ENCODE data around the gene ZNF641. TPM values are rescaled to one million over a fixed set of nuclear protein-coding genes. Genes with fewer than 3 reads are reported as not detected.

Gene ZNF641
- total RNA-seq, 1 experiment from 2014 or later = 16.7 TPM

DNA sequence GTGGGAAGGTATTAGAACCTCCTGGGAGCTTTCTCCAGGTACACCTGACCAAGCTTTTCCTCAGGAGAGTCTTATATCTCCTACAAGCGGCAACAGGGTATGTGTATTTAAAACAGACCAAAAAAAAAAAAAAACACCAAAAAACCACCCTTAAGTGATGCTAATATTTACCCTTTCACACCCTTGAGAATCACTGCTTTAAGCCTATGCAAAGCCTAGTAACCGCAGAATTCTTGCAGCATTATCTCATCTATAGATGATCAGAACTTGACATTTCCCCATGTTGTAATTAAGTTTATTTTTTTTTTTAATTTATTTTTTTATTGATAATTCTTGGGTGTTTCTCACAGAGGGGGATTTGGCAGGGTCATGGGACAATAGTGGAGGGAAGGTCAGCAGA is 19.3 kb downstream of the ZNF641 start:
- H3K9me3 ChIP-seq (ENCODE audit: low read length) = no peaks in the 10 kb centered on the region
- no peaks in the 10 kb centered on the region for H3K9me2 ChIP-seq (replicated peaks; ENCODE audit: insufficient read depth, low read length)
- no peaks in the 10 kb centered on the region for H3K27me3 ChIP-seq (ENCODE audit: low read length)
- H3K4me3 ChIP-seq (ENCODE audit: low read length) = no peak overlapping the region
- peaks cover 12% of the 10 kb centered on the region for H3K4me1 ChIP-seq (ENCODE audit: low read length)
- H3K27ac ChIP-seq (ENCODE audit: low read length) = no peak overlapping the region
- no peaks in the 10 kb centered on the region for H3K79me2 ChIP-seq (ENCODE audit: low read length)
- H3K36me3 ChIP-seq (ENCODE audit: insufficient read depth, low read length) = no peaks in the 10 kb centered on the region
- H3K9ac ChIP-seq (ENCODE audit: low read length) = no peak overlapping the region
- no peak overlapping the region for H2AFZ ChIP-seq (ENCODE audit: low read length)
- peak; percentile 46 for DNase-seq
- no peaks in the 10 kb centered on the region for H4K20me1 ChIP-seq (ENCODE audit: insufficient read depth, low read depth, low read length)
- no peak overlapping the region for H3K4me2 ChIP-seq (ENCODE audit: low read depth, low read length, poor library complexity, severe bottlenecking)

DNA sequence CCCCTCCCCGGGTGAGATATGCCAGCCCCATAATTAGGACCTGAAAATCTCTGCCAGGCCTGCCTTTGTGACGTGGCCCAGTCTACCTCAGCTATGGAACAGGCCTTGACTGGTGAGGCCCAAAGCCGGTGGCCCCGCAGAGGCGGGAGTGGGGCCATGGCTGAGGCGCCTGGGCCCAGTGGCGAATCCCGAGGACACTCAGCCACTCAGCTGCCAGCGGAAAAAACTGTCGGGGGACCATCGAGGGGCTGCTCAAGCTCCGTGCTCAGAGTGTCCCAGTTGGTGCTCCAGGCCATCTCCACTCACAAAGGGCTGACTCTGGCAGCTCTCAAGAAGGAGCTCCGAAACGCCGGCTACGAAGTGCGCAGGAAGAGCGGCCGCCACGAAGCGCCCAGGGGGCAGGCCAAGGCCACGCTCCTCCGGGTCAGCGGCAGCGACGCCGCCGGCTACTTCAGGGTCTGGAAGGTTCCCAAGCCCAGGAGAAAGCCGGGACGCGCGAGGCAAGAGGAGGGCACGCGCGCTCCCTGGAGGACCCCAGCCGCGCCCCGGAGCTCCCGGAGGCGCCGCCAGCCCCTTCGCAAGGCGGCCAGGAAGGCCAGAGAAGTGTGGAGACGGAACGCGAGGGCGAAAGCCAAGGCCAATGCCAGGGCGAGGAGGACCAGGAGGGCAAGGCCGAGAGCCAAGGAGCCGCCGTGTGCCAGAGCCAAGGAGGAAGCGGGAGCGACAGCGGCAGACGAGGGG is 21.4 kb downstream of the ZNF641 start:
- no peak overlapping the region for H3K4me3 ChIP-seq (ENCODE audit: low read length)
- DNase-seq = peak; percentile 19
- no peak overlapping the region for H2AFZ ChIP-seq (ENCODE audit: low read length)
- H3K9ac ChIP-seq (ENCODE audit: low read length) = no peak overlapping the region
- H3K79me2 ChIP-seq (ENCODE audit: low read length) = no peaks in the 10 kb centered on the region
- H3K9me2 ChIP-seq (replicated peaks; ENCODE audit: insufficient read depth, low read length) = no peaks in the 10 kb centered on the region
- no peaks in the 10 kb centered on the region for H3K36me3 ChIP-seq (ENCODE audit: insufficient read depth, low read length)
- no peaks in the 10 kb centered on the region for H3K27me3 ChIP-seq (ENCODE audit: low read length)
- H3K9me3 ChIP-seq (ENCODE audit: low read length) = no peaks in the 10 kb centered on the region
- H4K20me1 ChIP-seq (ENCODE audit: insufficient read depth, low read depth, low read length) = no peaks in the 10 kb centered on the region
- peaks cover 8% of the 10 kb centered on the region for H3K4me1 ChIP-seq (ENCODE audit: low read length)
- no peak overlapping the region for H3K27ac ChIP-seq (ENCODE audit: low read length)
- no peak overlapping the region for H3K4me2 ChIP-seq (ENCODE audit: low read depth, low read length, poor library complexity, severe bottlenecking)

DNA sequence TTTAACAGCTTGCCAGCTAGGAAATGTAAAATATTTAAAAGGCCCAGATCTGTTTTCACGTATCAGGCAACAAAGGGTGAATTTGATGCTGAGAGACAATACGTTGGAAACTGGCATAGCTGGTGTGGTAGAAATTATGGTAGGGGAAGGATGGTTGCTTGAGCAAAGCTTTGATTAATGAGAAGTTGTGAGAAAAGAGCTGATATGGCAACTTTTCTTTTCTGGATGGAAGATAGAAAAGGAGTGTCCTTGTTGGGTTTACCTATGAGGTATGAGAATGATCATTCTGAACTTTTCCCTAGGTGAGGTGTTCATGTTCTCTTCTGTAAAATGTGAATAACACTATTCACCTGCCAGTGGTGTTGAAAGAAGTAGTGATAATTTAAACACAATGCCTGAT is 34.2 kb downstream of the ZNF641 start:
- Histone ChIP-seq H4K20me1 (ENCODE audit: insufficient read depth, low read depth, low read length) (no peaks in the 10 kb centered on the region), H2AFZ (ENCODE audit: low read length) (no peak overlapping the region), H3K36me3 (ENCODE audit: insufficient read depth, low read length) (no peaks in the 10 kb centered on the region), H3K9me2 (replicated peaks; ENCODE audit: insufficient read depth, low read length) (no peaks in the 10 kb centered on the region), H3K4me1 (ENCODE audit: low read length) (no peaks in the 10 kb centered on the region), H3K4me3 (ENCODE audit: low read length) (no peak overlapping the region), H3K4me2 (ENCODE audit: low read depth, low read length, poor library complexity, severe bottlenecking) (no peak overlapping the region), H3K27me3 (ENCODE audit: low read length) (no peaks in the 10 kb centered on the region), H3K27ac (ENCODE audit: low read length) (no peak overlapping the region), H3K9me3 (ENCODE audit: low read length) (no peaks in the 10 kb centered on the region), H3K9ac (ENCODE audit: low read length) (no peak overlapping the region), H3K79me2 (ENCODE audit: low read length) (no peaks in the 10 kb centered on the region)
- DNase-seq = no peak

DNA sequence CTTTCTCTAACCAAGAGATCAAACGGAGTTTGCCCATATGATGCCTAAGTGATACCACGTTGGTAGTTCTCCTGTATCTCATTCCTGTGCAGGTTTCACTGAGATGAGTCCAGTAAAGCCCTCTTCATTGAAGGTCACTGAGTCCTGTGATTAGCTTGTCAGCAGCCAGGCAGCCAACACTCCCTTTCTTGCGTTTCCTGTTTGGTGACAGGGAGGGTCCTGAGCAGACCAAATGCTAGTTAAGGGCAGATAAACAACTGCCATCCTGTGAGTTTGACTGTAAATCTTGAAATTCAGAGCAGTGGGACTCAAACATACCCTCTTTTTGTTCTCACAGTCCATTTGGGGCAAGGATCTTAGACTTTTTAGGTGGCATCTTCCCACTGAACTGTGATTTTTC is 39.4 kb downstream of the ZNF641 start:
- H3K79me2 ChIP-seq (ENCODE audit: low read length) = no peaks in the 10 kb centered on the region
- no peak overlapping the region for H3K4me2 ChIP-seq (ENCODE audit: low read depth, low read length, poor library complexity, severe bottlenecking)
- no peaks in the 10 kb centered on the region for H3K9me2 ChIP-seq (replicated peaks; ENCODE audit: insufficient read depth, low read length)
- H2AFZ ChIP-seq (ENCODE audit: low read length) = no peak overlapping the region
- no peaks in the 10 kb centered on the region for H3K4me1 ChIP-seq (ENCODE audit: low read length)
- no peak overlapping the region for H3K9ac ChIP-seq (ENCODE audit: low read length)
- H3K36me3 ChIP-seq (ENCODE audit: insufficient read depth, low read length) = no peaks in the 10 kb centered on the region
- no peak overlapping the region for H3K27ac ChIP-seq (ENCODE audit: low read length)
- H3K4me3 ChIP-seq (ENCODE audit: low read length) = no peak overlapping the region
- H4K20me1 ChIP-seq (ENCODE audit: insufficient read depth, low read depth, low read length) = no peaks in the 10 kb centered on the region
- H3K9me3 ChIP-seq (ENCODE audit: low read length) = no peaks in the 10 kb centered on the region
- no peak for DNase-seq
- no peaks in the 10 kb centered on the region for H3K27me3 ChIP-seq (ENCODE audit: low read length)

DNA sequence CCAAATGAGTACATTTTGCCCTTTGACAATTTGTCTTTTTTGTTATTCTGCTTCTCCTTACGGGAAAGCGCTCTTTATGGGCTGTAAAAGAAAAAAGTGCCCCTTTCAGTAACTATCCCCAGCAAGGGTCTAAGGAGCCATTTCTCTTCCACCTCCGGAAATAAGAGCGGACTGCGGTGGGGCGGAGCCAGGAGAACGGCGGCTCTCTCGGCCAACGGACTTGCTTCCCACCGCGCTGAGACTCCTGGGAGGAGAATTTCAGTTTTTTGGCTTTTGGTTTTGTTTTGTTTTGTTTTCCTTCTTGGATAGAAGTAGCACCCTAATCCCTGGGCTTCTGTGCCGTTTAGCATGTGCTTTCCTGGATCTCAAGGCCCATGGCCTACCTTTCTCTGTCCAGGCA is 43.5 kb downstream of the ZNF641 start:
- H3K9me2 ChIP-seq (replicated peaks; ENCODE audit: insufficient read depth, low read length) = no peaks in the 10 kb centered on the region
- no peaks in the 10 kb centered on the region for H3K9me3 ChIP-seq (ENCODE audit: low read length)
- no peaks in the 10 kb centered on the region for H4K20me1 ChIP-seq (ENCODE audit: insufficient read depth, low read depth, low read length)
- no peak overlapping the region for H3K4me3 ChIP-seq (ENCODE audit: low read length)
- no peak overlapping the region for H3K9ac ChIP-seq (ENCODE audit: low read length)
- no peaks in the 10 kb centered on the region for H3K27me3 ChIP-seq (ENCODE audit: low read length)
- H2AFZ ChIP-seq (ENCODE audit: low read length) = no peak overlapping the region
- DNase-seq = no peak
- H3K4me2 ChIP-seq (ENCODE audit: low read depth, low read length, poor library complexity, severe bottlenecking) = no peak overlapping the region
- H3K79me2 ChIP-seq (ENCODE audit: low read length) = no peaks in the 10 kb centered on the region
- H3K27ac ChIP-seq (ENCODE audit: low read length) = no peak overlapping the region
- no peaks in the 10 kb centered on the region for H3K4me1 ChIP-seq (ENCODE audit: low read length)
- H3K36me3 ChIP-seq (ENCODE audit: insufficient read depth, low read length) = no peaks in the 10 kb centered on the region

DNA sequence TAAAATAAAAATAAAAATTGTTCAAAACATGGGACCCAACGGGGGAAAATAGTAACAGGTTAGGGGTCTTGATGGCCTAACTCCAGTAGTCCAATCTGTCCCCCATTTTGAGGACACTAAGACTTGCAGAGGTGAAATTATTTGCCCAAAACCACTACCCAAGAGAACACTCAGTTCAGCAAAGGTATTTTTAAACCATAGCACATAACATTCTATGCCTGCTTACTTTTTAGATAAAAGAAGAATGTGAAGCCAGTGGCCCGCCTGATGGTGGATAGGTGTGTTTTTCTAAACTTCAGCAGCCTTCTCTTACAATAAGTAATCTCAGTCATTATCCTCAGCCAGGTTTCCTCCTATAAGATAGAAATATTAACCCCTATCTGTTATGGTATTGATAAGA is 45.5 kb downstream of the ZNF641 start:
- Histone ChIP-seq H3K4me3 (ENCODE audit: low read length) (no peak overlapping the region), H4K20me1 (ENCODE audit: insufficient read depth, low read depth, low read length) (no peaks in the 10 kb centered on the region), H3K27ac (ENCODE audit: low read length) (no peak overlapping the region), H3K4me1 (ENCODE audit: low read length) (no peaks in the 10 kb centered on the region), H3K9me2 (replicated peaks; ENCODE audit: insufficient read depth, low read length) (no peaks in the 10 kb centered on the region), H3K36me3 (ENCODE audit: insufficient read depth, low read length) (no peaks in the 10 kb centered on the region), H3K9ac (ENCODE audit: low read length) (no peak overlapping the region), H3K9me3 (ENCODE audit: low read length) (no peaks in the 10 kb centered on the region), H3K4me2 (ENCODE audit: low read depth, low read length, poor library complexity, severe bottlenecking) (no peak overlapping the region), H2AFZ (ENCODE audit: low read length) (no peak overlapping the region), H3K27me3 (ENCODE audit: low read length) (no peaks in the 10 kb centered on the region), H3K79me2 (ENCODE audit: low read length) (no peaks in the 10 kb centered on the region)
- DNase-seq = no peak

DNA sequence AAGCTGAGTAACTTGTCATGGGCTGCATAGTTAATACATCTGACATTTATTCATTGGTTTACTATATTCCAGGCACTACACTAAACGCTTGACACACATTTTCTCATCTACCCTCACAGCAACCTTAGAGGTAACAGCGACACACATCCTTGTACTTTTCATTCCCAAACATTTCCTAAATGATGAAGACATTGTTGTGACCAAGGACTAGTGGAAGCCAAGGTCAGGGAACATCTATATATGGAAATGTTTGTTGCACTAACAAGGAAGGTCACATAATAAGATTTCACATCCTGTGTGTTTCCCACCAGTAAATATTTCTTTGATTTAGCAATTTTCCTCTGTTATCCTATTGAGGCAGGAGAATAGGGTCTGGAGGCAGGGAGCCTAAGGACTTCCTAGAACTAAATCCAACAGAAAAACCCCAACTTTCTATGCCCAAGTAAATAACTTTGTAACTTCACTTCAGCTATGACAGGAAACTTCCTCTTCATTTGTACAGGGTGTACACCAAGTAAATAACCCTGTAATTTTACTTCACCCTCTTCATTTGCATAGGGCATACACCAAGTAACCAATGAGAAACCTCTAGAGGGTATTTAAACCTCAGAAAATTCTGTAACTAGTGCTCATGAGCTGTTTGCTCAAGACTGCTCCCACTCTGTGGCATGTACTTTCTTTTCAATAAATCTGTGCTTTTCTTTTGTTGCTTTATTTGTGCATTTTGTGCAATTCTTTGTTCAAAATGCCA is 48.4 kb downstream of the ZNF641 start:
- no peak overlapping the region for H3K4me3 ChIP-seq (ENCODE audit: low read length)
- DNase-seq = no peak
- H2AFZ ChIP-seq (ENCODE audit: low read length) = no peak overlapping the region

DNA sequence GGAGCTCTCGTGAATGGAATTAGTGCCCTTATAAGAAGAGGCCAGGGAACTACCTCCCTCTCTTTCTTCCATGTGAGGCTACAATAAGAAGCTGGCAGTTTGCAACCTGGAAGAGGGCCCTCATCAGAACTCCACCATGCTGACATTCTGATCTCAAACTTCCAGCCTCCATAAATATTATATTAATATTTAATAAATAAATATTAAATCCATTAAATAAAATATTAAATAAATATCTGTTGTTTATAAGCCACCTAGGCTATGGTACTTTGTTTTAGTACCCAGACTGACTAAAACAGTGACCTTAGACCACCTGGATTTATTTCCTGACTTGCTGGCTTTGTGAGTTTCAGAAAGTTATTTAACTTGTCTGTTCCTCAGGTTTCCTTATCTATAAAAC is 49.9 kb downstream of the ZNF641 start:
- H3K9me3 ChIP-seq (ENCODE audit: low read length) = no peaks in the 10 kb centered on the region
- no peaks in the 10 kb centered on the region for H3K9me2 ChIP-seq (replicated peaks; ENCODE audit: insufficient read depth, low read length)
- H3K79me2 ChIP-seq (ENCODE audit: low read length) = no peaks in the 10 kb centered on the region
- H2AFZ ChIP-seq (ENCODE audit: low read length) = no peak overlapping the region
- no peaks in the 10 kb centered on the region for H3K27me3 ChIP-seq (ENCODE audit: low read length)
- H3K27ac ChIP-seq (ENCODE audit: low read length) = no peak overlapping the region
- DNase-seq = no peak
- no peak overlapping the region for H3K4me2 ChIP-seq (ENCODE audit: low read depth, low read length, poor library complexity, severe bottlenecking)
- H3K4me1 ChIP-seq (ENCODE audit: low read length) = no peaks in the 10 kb centered on the region
- no peaks in the 10 kb centered on the region for H3K36me3 ChIP-seq (ENCODE audit: insufficient read depth, low read length)
- H4K20me1 ChIP-seq (ENCODE audit: insufficient read depth, low read depth, low read length) = no peaks in the 10 kb centered on the region
- H3K9ac ChIP-seq (ENCODE audit: low read length) = no peak overlapping the region
- H3K4me3 ChIP-seq (ENCODE audit: low read length) = no peak overlapping the region

More for the DNA sequence above, 48.4 kb downstream of the ZNF641 start:
- Histone ChIP-seq H3K36me3 (ENCODE audit: insufficient read depth, low read length) (no peaks in the 10 kb centered on the region), H3K27ac (ENCODE audit: low read length) (no peak overlapping the region), H3K4me2 (ENCODE audit: low read depth, low read length, poor library complexity, severe bottlenecking) (no peak overlapping the region), H3K9me2 (replicated peaks; ENCODE audit: insufficient read depth, low read length) (no peaks in the 10 kb centered on the region), H3K79me2 (ENCODE audit: low read length) (no peaks in the 10 kb centered on the region), H4K20me1 (ENCODE audit: insufficient read depth, low read depth, low read length) (no peaks in the 10 kb centered on the region), H3K9me3 (ENCODE audit: low read length) (no peaks in the 10 kb centered on the region), H3K9ac (ENCODE audit: low read length) (no peak overlapping the region), H3K27me3 (ENCODE audit: low read length) (no peaks in the 10 kb centered on the region), H3K4me1 (ENCODE audit: low read length) (no peaks in the 10 kb centered on the region)

Data from Karpas-422 (cell line).